ENCODE data around the gene DMRTC2.

GRCh38 chr19:41892173-41892902 lies 47.5 kb downstream of the DMRTC2 start:
- no peak for TF ChIP-seq CTCF (IDR thresholded peaks at IDR 0.05)
- TF ChIP-seq REST (IDR thresholded peaks at IDR 0.05; ENCODE audit: insufficient read depth in 1 of 2, low read depth in 2 of 2, low read length in 1 of 2), result no peak
- TF ChIP-seq POLR2AphosphoS5 (IDR thresholded peaks at IDR 0.05; ENCODE audit: low read depth, low read length), result no peak
- no peak for TF ChIP-seq TCF7L2 (IDR thresholded peaks at IDR 0.05; ENCODE audit: low read depth, low read length)
